A673 (cell line): Measurements from ENCODE around the gene SCYGR6. TPM values are rescaled to one million over a fixed set of nuclear protein-coding genes. Genes with fewer than 3 reads are reported as not detected.
A peak's percentile ranks its signal among the peaks of the same experiment; 100 is the strongest.

ENCODE experiments used
- BruUV-seq: library from RNA; stranded (reverse); fragments of 400-500 nt; replicated peaks from 2 replicates; lab custom pipeline; 2021; lab: Mats Ljungman, UMichigan
- CTCF ChIA-PET: fragments of 300-600 bp; sonication (Branson Sonifier 250); formaldehyde crosslinking; loops from one replicate; lab custom pipeline; 2022; ENCODE audit warnings: antibody characterized with exemption; lab: Charles Lee
- POLR2A ChIA-PET: fragments of 300-600 bp; sonication (Branson Sonifier 250); formaldehyde crosslinking; loops from one replicate; lab custom pipeline; 2022; ENCODE audit warnings: antibody characterized with exemption; ENCODE audit not compliant: low non-redundant PET; lab: Charles Lee
- DNase-seq: peaks from one replicate; pipeline ENCODE4 v3.0.0-alpha.2; 2015; ENCODE audit warnings: low spot score
- H3K27ac ChIP-seq: fragments of 200-600 bp; sonication (generic); 2 replicates; pipeline ENCODE4 v1.5.1; 2016; ENCODE audit warnings: mixed run types, low read depth, mild to moderate bottlenecking, mixed read lengths, antibody characterized with exemption, low read length; ENCODE audit not compliant: poor library complexity, severe bottlenecking
- H3K27me3 ChIP-seq: fragments of 200-600 bp; sonication (generic); replicated peaks from 2 replicates; pipeline ENCODE4 v1.6.1; 2017; ENCODE audit warnings: mixed run types, low read depth, mild to moderate bottlenecking, mixed read lengths, antibody characterized with exemption, low read length; ENCODE audit not compliant: insufficient read depth, poor library complexity
- H3K36me3 ChIP-seq: fragments of 200-600 bp; sonication (generic); 2 replicates; pipeline ENCODE4 v1.6.1; 2016; ENCODE audit warnings: mixed run types, mild to moderate bottlenecking, mixed read lengths, antibody characterized with exemption, low read length; ENCODE audit not compliant: insufficient read depth, poor library complexity, severe bottlenecking
- H3K4me1 ChIP-seq: fragments of 200-600 bp; sonication (generic); 2 replicates; pipeline ENCODE4 v1.6.1; 2017; ENCODE audit warnings: mixed run types, mild to moderate bottlenecking, mixed read lengths, antibody characterized with exemption, low read length; ENCODE audit not compliant: insufficient read depth, poor library complexity, severe bottlenecking
- H3K4me3 ChIP-seq: fragments of 200-600 bp; sonication (generic); 2 replicates; pipeline ENCODE4 v1.5.1; 2016; ENCODE audit warnings: low read depth, mixed run types, mild to moderate bottlenecking, mixed read lengths, low read length; ENCODE audit not compliant: poor library complexity, severe bottlenecking
- H3K9me3 ChIP-seq: fragments of 200-600 bp; sonication (generic); 2 replicates; pipeline ENCODE4 v1.6.1; 2016; ENCODE audit warnings: mixed run types, low read depth, mild to moderate bottlenecking, mixed read lengths, antibody characterized with exemption, low read length; ENCODE audit not compliant: poor library complexity, severe bottlenecking
- EZH2 ChIP-seq: fragments of 200-600 bp; sonication (generic); IDR thresholded peaks from 2 replicates; pipeline ENCODE4 v1.6.1; 2017; ENCODE audit warnings: borderline replicate concordance, low read depth, mild to moderate bottlenecking, mixed read lengths, antibody characterized with exemption, low read length; ENCODE audit not compliant: poor library complexity, severe bottlenecking
- intact Hi-C: fragments of 100-400 bp; cut with micrococcal nuclease; formaldehyde crosslinking; loops from one replicate; pipeline ENCODE4 v1.10.0; 2022; ENCODE audit not compliant: unreplicated experiment
- total RNA-seq: library from RNA; stranded (reverse); gene quantifications from 2 replicates; pipeline ENCODE4 v1.2.3, GENCODE V29; 2021
- TF ChIP-seq, protein P1 (sequence below): fragments of 300-800, 200-600 bp; sonication (generic); conservative IDR thresholded peaks from 2 replicates; pipeline ENCODE4 v1.5.1; 2017; ENCODE audit warnings: low read depth, mild to moderate bottlenecking, antibody characterized with exemption, low read length, moderate library complexity, mixed read lengths

SCYGR6 gene
- total RNA-seq, 1 experiment from 2014 or later = not detected

- POLR2A ChIA-PET = no interaction called here
- no peak for DNase-seq
- CTCF ChIA-PET = no interaction called here
- BruUV-seq = no TSS peak
- H3K9me3 ChIP-seq = no peaks in the 10 kb centered on the region
- H3K36me3 ChIP-seq = no peaks in the 10 kb centered on the region
- no peak overlapping the region for H3K4me3 ChIP-seq
- H3K4me1 ChIP-seq = no peaks in the 10 kb centered on the region
- H3K27ac ChIP-seq = no peak overlapping the region
- TF ChIP-seq, protein P1, sequence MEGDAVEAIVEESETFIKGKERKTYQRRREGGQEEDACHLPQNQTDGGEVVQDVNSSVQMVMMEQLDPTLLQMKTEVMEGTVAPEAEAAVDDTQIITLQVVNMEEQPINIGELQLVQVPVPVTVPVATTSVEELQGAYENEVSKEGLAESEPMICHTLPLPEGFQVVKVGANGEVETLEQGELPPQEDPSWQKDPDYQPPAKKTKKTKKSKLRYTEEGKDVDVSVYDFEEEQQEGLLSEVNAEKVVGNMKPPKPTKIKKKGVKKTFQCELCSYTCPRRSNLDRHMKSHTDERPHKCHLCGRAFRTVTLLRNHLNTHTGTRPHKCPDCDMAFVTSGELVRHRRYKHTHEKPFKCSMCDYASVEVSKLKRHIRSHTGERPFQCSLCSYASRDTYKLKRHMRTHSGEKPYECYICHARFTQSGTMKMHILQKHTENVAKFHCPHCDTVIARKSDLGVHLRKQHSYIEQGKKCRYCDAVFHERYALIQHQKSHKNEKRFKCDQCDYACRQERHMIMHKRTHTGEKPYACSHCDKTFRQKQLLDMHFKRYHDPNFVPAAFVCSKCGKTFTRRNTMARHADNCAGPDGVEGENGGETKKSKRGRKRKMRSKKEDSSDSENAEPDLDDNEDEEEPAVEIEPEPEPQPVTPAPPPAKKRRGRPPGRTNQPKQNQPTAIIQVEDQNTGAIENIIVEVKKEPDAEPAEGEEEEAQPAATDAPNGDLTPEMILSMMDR = no peak
- no peak for TF ChIP-seq EZH2
- intact Hi-C loops = no loop called here
- no peaks in the 10 kb centered on the region for H3K27me3 ChIP-seq
These were observed 4.9 kb downstream of the SCYGR6 start for GRCh38 chr2:227719641-227720040.

GRCh38 chr2:227717687-227718567, 6.6 kb downstream of the SCYGR6 start, which contains the start of gene SLC19A3:
SLC19A3 (minus strand) TSS chr2:227718028; CDS start chr2:227702318, 15,710 bp downstream.
- POLR2A ChIA-PET = no interaction called here
- DNase-seq = peak; percentile 83
- no peaks in the 10 kb centered on the region for H3K4me1 ChIP-seq
- H3K9me3 ChIP-seq = no peaks in the 10 kb centered on the region
- intact Hi-C loops = no loop called here
- no peaks in the 10 kb centered on the region for H3K36me3 ChIP-seq
- H3K27me3 ChIP-seq = no peaks in the 10 kb centered on the region
- BruUV-seq = no TSS peak
- H3K27ac ChIP-seq = no peak within 1 kb of the TSS
- no peak for TF ChIP-seq EZH2
- TF ChIP-seq, protein P1 = no peak
- CTCF ChIA-PET = no interaction called here
- peak within 1 kb of the TSS; percentile 42 for H3K4me3 ChIP-seq

DNA sequence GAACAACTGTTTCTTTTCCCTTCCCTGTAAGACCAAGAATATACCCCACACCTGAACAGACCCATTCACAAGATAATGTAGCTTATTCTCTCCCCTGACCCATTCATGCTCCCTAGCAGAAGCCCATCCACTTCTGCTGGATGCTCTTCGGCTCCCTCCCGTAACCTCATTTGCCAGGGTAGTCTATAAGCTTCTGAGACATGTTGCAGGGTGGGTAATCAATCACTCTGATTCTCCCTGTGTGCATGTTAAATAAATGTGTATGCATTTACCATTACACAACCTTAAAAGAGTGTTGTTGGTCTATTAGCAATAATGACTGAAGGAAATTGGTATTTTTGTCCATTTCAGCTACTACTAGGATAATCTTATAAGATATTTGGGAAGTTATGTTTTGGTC, 8.1 kb downstream of the SCYGR6 start:
- ChIA-PET POLR2A (interaction anchor here (0.6 kb wide), 1 partner anchor 53 kb away, joined by 4 read pairs; no protein-coding TSS in a partner anchor), CTCF (no interaction called here)
- H3K27me3 ChIP-seq = no peaks in the 10 kb centered on the region
- DNase-seq = no peak
- H3K4me1 ChIP-seq = no peaks in the 10 kb centered on the region
- H3K4me3 ChIP-seq = no peak overlapping the region
- BruUV-seq = no TSS peak
- H3K36me3 ChIP-seq = no peaks in the 10 kb centered on the region
- no peak overlapping the region for H3K27ac ChIP-seq
- TF ChIP-seq, protein P1 = no peak
- no peak for TF ChIP-seq EZH2
- H3K9me3 ChIP-seq = no peaks in the 10 kb centered on the region
- intact Hi-C loops = no loop called here
